GM21717 (cell line): ENCODE measurements around the gene STX2.
"Not testable (repeated sequence)": the region's sequence is repeated elsewhere in the genome, so short reads cannot be mapped to it uniquely, and the experiment has no call there.

Experiments used
- ATAC-seq: cut with Tn5 transposase; IDR thresholded peaks from one replicate; pipeline ENCODE4 v1.9.1; 2021; ENCODE audit warnings: mild to moderate bottlenecking, moderate library complexity; ENCODE audit not compliant: unreplicated experiment

The STX2 gene

GRCh38 chr12:130803702-130804101, 35.3 kb downstream of the STX2 start:
- no peak for ATAC-seq

- ATAC-seq: no peak
These were observed 38.7 kb downstream of the STX2 start for GRCh38 chr12:130800312-130800711.

GRCh38 chr12:130799051-130799450, 40.0 kb downstream of the STX2 start:
- no peak for ATAC-seq

DNA sequence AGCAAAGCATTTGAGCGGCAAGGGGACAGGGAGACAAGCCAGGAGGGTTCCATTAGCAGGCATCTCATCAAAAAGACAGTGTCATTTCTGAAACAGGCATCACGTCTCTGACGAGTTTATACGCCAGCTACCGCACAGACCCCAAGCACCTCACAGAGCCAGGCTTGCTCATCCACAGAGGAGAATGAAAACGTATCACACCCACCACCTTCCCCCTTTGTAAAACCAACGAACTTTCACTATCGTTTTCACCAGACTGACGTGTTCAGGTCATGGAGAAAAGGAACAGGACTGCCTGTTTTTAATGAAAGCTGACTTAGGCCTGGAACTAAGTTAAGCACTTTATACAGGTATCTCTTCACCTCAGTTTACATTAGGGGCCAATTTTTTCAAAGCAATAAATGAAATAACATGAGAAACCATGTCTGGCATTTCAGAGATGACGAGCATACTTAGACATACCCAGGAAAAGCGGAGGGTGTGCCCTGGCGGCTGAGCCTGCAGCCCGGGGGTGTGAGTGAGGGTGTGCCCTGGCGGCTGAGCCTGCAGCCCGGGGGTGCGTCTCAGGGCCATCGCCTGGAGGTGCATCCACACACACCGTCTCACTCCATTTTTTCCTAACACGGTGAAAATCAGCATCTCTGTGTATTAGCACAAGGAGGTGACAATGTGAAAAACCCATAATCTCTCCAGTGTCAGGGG, 41.9 kb downstream of the STX2 start:
- ATAC-seq: no peak

DNA sequence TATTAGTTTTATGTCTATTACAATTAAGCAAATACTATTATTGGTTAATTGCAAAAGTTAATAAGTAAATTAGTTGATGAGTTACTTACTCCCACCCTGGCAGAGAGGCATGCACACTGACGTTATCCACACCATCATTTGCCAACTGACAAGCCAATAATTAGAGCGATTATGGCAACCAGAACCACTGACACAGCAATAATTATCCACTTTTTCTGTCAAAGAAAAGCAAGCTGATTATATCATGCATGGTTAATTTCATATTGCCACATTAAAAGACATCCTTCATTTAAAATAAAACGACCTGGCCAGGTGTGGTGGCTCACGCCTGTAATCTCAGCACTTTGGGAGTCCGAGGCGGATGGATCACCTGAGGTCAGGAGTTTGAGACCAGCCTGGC, 43.1 kb downstream of the STX2 start:
- ATAC-seq: no peak

- no peak for ATAC-seq
These were observed 45.5 kb downstream of the STX2 start for GRCh38 chr12:130793554-130793849.

GRCh38 chr12:130792821-130793553, 46.1 kb downstream of the STX2 start:
- ATAC-seq: no peak

DNA sequence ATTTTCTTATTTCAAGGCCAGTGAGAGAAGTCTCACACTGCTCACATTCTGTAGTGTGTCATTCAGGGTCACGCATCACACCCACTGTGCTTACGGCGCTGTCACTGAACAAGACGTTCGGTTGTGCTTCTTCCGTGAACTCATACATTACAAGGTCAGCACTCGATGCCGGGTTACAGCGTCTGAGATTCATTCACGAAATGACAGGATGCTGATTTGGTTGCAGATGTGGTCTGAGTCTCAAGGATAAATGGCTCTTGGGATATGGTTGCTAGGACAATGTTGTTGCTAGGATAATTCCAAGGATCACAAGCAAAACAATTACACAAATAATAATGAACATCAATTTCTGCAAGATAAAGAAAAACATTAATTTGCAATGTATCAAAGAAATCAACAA, 47.4 kb downstream of the STX2 start:
- no peak for ATAC-seq

- no peak for ATAC-seq
These were observed 50.5 kb downstream of the STX2 start for GRCh38 chr12:130788515-130788914.

DNA sequence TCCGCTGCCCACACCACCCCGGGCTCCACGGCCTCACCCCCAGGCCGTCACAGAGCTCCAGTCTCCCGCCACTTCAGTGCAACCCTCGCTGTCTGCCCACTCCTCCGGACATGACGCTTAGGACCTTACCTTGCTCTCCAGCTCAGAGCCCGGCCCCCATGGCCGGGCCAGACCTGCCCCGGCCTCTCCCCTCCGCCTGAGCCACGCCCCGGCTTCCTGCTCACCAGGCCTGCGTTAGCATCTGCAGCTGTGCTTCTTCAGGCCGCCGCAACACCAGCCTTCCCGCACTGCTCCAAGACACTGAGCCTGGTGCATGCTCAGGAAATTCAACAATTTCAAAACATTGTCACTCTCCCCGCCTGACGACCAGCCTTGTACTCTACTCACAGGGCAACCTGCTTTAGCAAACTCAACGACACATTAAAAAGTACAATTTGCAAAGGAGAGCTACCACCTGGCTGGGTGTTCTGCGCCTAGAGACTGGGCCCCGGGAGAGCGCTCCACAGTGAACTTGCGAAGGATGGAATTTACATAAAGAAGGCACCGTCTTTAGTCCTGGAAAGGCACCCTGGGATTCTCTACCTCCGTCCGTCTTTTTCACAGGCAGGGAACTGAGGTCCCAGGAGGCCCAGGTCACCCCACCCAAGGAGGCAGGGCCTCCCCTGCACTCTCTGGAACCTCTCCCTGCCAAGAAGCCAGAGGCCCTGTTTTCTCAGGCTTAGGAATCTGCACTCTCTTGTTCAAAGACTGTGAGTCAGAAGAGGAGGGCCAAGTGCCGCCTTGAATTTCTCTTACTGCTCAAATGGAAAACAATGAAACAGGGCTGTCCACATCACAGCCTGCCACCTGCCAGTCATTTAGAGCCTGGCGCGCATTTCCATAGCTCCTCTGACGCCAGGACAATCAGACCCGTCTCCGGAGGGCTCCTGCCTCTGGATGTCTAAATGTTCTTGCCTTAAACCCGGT, 51.3 kb downstream of the STX2 start:
- ATAC-seq: no peak

GRCh38 chr12:130787041-130787440, 52.0 kb downstream of the STX2 start:
- ATAC-seq: no peak

GRCh38 chr12:130783110-130783715, 55.8 kb downstream of the STX2 start:
- ATAC-seq: no peak

DNA sequence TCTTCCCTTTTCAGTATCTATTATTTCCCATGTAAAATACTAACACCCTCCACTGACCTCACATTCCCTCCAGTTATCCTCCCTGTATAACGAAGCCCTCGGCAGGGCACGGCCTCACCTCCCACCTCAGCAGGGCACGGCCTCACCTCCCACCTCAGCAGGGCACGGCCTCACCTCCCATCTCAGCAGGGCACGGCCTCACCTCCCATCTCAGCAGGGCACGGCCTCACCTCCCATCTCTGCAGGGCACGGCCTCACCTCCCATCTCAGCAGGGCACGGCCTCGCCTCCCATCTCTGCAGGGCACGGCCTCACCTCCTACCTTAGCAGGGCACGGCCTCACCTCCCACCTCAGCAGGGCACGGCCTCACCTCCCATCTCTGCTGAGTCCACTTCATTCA, 56.8 kb downstream of the STX2 start:
- not testable (repeated sequence) for ATAC-seq

DNA sequence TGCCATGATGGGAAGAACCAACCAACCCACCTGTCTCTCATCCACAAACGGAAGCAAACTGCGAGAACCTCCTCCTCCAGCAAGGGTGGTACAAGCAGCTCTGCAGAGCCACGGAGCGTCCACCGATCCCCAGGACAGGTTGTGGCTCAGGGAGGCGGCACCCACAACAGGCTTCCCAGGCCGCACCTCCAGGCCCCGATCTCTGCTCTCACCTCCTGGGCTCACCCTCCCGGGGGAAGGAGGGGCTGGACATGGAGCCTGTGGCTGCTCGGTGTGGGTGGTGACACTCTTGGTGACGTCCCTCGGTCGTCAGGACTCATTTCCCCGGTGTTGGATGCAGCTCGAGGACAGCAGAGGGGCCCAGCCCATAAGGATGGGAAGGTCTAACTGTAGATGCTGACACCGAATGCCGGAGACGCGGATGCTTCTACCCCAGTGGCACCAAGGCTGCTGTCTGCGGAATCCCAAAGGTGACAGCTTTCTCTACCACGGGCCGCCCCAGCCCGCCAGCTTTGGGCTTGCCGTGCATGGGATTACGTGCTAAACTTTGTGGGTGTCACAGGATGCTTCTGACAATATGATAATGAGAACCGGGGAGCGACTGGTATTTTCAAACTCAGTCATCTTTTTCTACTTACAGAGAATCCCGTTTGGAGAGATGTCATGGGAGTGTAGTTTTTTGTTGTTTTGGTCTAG, 58.0 kb downstream of the STX2 start:
- no peak for ATAC-seq

DNA sequence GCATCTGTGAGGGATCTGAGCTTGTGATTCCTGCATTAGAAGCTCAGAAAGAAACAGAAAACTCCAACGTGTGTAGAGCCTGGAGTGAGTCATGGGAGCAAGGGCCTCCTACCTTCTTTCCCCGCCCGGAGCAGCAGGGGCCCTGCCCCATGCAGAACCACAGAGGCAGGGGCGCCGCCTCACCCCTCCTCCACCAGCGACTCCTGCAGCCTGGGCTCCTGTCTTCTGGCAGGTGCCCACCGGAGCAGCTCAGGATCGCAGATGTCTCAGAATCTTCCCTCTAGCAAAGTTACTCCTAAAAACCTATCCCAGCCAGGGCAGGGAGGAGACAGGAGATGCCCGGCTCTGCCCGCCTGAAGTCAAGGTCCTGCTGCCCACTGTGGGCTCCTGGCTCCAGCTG, 58.7 kb downstream of the STX2 start:
- ATAC-seq: no peak

DNA sequence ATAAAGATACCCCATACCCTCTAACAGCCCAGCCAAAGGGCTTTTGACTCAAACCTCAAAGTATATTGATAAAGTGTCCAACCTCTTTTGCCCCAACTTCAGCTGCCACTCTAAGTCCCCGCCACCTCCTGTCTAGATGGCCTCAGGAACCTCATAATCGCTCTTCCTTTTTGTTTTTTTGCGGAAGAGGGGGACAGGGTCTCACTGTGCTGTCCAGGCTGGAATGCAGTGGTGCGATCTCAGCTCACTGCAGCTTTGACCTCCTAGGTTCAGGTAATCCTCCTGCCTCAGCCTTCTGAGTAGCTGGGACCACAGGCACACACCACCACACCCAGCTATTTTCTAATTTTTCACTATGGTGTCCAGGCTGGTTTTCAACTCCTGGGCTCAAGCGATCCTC, 60.3 kb downstream of the STX2 start:
- no peak for ATAC-seq

DNA sequence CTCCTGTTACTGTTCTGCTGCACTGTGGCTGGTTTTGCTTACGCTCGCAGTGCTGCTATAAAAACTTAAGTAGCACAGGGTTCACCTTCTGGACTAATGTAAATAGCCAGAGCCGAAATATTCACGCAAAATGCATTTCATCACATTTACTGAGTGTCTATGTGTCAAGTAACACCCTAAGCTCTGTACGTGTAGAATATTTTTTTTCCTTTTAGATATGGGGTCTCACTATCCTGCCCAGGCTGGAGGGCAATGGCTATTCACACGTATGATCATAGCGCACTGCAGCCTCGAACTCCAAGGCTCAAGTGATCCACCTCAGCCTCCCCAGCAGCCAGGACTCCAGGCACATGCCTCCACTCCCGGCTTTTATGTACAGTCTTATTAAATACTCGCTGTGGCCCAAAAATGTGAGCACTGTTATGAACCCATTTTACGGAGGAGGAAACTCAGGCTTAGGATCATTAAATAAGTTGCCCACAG, 62.2 kb downstream of the STX2 start:
- ATAC-seq: no peak

GRCh38 chr12:130775953-130776856, 62.8 kb downstream of the STX2 start:
- peak; percentile 49 for ATAC-seq

- no peak for ATAC-seq
These were observed 68.5 kb downstream of the STX2 start for GRCh38 chr12:130770413-130771028.
